Measurements from ENCODE around the gene FIGNL2.

Gene FIGNL2

GRCh38 chr12:51844854-51845253, 3.7 kb downstream of the FIGNL2 start:
- no peak overlapping the region for H2AFZ ChIP-seq (ENCODE audit: low read length, unreplicated experiment)
- H3K4me1 ChIP-seq (ENCODE audit: control insufficient read depth, insufficient read depth, low read length, unreplicated experiment) = peaks cover 5% of the 10 kb centered on the region
- no peak overlapping the region for H3K27ac ChIP-seq (ENCODE audit: low read depth, low read length)
- peaks cover 83% of the 10 kb centered on the region for H3K27me3 ChIP-seq (ENCODE audit: insufficient read depth, low read length)
- H3K36me3 ChIP-seq (ENCODE audit: insufficient read depth, low read length) = no peaks in the 10 kb centered on the region
- H3K79me2 ChIP-seq (ENCODE audit: control insufficient read depth, insufficient read depth, low read length, unreplicated experiment) = no peaks in the 10 kb centered on the region
- no peak overlapping the region for H3K4me3 ChIP-seq (ENCODE audit: low read depth, low read length)

DNA sequence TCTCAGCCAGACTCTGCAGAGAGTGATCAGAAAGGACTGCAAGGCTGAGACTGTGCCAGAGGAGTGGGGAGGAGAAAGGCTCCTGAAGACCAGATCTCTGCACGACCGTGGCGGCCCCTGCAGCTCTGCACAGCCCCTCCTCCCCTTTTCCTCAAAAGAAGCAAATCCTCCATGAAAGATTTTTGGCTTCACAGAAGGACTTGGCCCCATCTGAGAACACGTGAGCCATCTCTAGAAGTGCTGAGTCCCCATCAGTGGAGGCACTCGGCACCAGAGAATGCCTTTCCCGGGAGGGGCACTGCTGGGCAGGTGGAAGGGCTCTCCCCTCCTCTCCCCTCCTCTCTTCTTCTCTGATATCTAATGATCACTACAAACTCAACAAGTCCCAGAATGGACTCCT, 6.8 kb downstream of the FIGNL2 start:
- Histone ChIP-seq H2AFZ (ENCODE audit: low read length, unreplicated experiment) (no peak overlapping the region), H3K27ac (ENCODE audit: low read depth, low read length) (no peak overlapping the region), H3K79me2 (ENCODE audit: control insufficient read depth, insufficient read depth, low read length, unreplicated experiment) (no peaks in the 10 kb centered on the region), H3K4me3 (ENCODE audit: low read depth, low read length) (no peak overlapping the region), H3K4me1 (ENCODE audit: control insufficient read depth, insufficient read depth, low read length, unreplicated experiment) (no peaks in the 10 kb centered on the region), H3K36me3 (ENCODE audit: insufficient read depth, low read length) (no peaks in the 10 kb centered on the region), H3K27me3 (ENCODE audit: insufficient read depth, low read length) (peaks cover 85% of the 10 kb centered on the region)

- Histone ChIP-seq H3K27ac (ENCODE audit: low read depth, low read length) (no peak overlapping the region), H3K36me3 (ENCODE audit: insufficient read depth, low read length) (no peaks in the 10 kb centered on the region), H3K4me1 (ENCODE audit: control insufficient read depth, insufficient read depth, low read length, unreplicated experiment) (no peaks in the 10 kb centered on the region), H2AFZ (ENCODE audit: low read length, unreplicated experiment) (no peak overlapping the region), H3K27me3 (ENCODE audit: insufficient read depth, low read length) (peaks cover 77% of the 10 kb centered on the region), H3K4me3 (ENCODE audit: low read depth, low read length) (no peak overlapping the region), H3K79me2 (ENCODE audit: control insufficient read depth, insufficient read depth, low read length, unreplicated experiment) (no peaks in the 10 kb centered on the region)
These were observed 7.6 kb downstream of the FIGNL2 start for GRCh38 chr12:51840966-51841365.

GRCh38 chr12:51839310-51839947, 9.1 kb downstream of the FIGNL2 start:
- Histone ChIP-seq H3K27ac (ENCODE audit: low read depth, low read length) (no peak overlapping the region), H3K36me3 (ENCODE audit: insufficient read depth, low read length) (no peaks in the 10 kb centered on the region), H3K27me3 (ENCODE audit: insufficient read depth, low read length) (peaks cover 71% of the 10 kb centered on the region), H3K79me2 (ENCODE audit: control insufficient read depth, insufficient read depth, low read length, unreplicated experiment) (no peaks in the 10 kb centered on the region), H3K4me1 (ENCODE audit: control insufficient read depth, insufficient read depth, low read length, unreplicated experiment) (no peaks in the 10 kb centered on the region), H2AFZ (ENCODE audit: low read length, unreplicated experiment) (no peak overlapping the region), H3K4me3 (ENCODE audit: low read depth, low read length) (no peak overlapping the region)

GRCh38 chr12:51838762-51839161, 9.8 kb downstream of the FIGNL2 start:
- no peaks in the 10 kb centered on the region for H3K4me1 ChIP-seq (ENCODE audit: control insufficient read depth, insufficient read depth, low read length, unreplicated experiment)
- no peak overlapping the region for H3K4me3 ChIP-seq (ENCODE audit: low read depth, low read length)
- H3K27me3 ChIP-seq (ENCODE audit: insufficient read depth, low read length) = peaks cover 71% of the 10 kb centered on the region
- H3K36me3 ChIP-seq (ENCODE audit: insufficient read depth, low read length) = no peaks in the 10 kb centered on the region
- H3K79me2 ChIP-seq (ENCODE audit: control insufficient read depth, insufficient read depth, low read length, unreplicated experiment) = no peaks in the 10 kb centered on the region
- no peak overlapping the region for H2AFZ ChIP-seq (ENCODE audit: low read length, unreplicated experiment)
- no peak overlapping the region for H3K27ac ChIP-seq (ENCODE audit: low read depth, low read length)

GRCh38 chr12:51838036-51838435, 10.5 kb downstream of the FIGNL2 start:
- Histone ChIP-seq H3K27me3 (ENCODE audit: insufficient read depth, low read length) (peaks cover 74% of the 10 kb centered on the region), H3K79me2 (ENCODE audit: control insufficient read depth, insufficient read depth, low read length, unreplicated experiment) (no peaks in the 10 kb centered on the region), H3K27ac (ENCODE audit: low read depth, low read length) (no peak overlapping the region), H2AFZ (ENCODE audit: low read length, unreplicated experiment) (no peak overlapping the region), H3K4me3 (ENCODE audit: low read depth, low read length) (no peak overlapping the region), H3K4me1 (ENCODE audit: control insufficient read depth, insufficient read depth, low read length, unreplicated experiment) (no peaks in the 10 kb centered on the region), H3K36me3 (ENCODE audit: insufficient read depth, low read length) (no peaks in the 10 kb centered on the region)

GRCh38 chr12:51837286-51837685, 11.2 kb downstream of the FIGNL2 start:
- H3K4me3 ChIP-seq (ENCODE audit: low read depth, low read length) = no peak overlapping the region
- no peaks in the 10 kb centered on the region for H3K79me2 ChIP-seq (ENCODE audit: control insufficient read depth, insufficient read depth, low read length, unreplicated experiment)
- H2AFZ ChIP-seq (ENCODE audit: low read length, unreplicated experiment) = no peak overlapping the region
- H3K4me1 ChIP-seq (ENCODE audit: control insufficient read depth, insufficient read depth, low read length, unreplicated experiment) = no peaks in the 10 kb centered on the region
- no peaks in the 10 kb centered on the region for H3K36me3 ChIP-seq (ENCODE audit: insufficient read depth, low read length)
- no peak overlapping the region for H3K27ac ChIP-seq (ENCODE audit: low read depth, low read length)
- H3K27me3 ChIP-seq (ENCODE audit: insufficient read depth, low read length) = peaks cover 74% of the 10 kb centered on the region

DNA sequence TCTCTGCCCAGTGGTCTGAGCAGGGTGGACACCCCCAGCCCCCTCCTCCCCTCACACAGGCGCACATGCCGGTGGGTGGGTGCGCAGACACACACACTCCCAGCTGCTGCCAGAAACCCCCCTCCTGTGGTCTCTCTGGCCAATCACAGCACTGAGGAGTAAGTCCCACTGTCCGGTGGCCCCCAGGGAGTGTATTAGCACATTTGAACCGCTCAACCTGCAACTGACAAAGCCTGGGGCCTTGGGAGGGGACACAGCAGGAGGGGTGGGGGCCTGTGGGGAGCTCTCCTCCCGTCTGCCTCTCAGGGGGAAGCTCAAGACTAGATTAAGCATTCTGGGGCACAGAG, 11.7 kb downstream of the FIGNL2 start:
- Histone ChIP-seq H3K36me3 (ENCODE audit: insufficient read depth, low read length) (no peaks in the 10 kb centered on the region), H3K4me1 (ENCODE audit: control insufficient read depth, insufficient read depth, low read length, unreplicated experiment) (no peaks in the 10 kb centered on the region), H3K4me3 (ENCODE audit: low read depth, low read length) (no peak overlapping the region), H3K27me3 (ENCODE audit: insufficient read depth, low read length) (peaks cover 71% of the 10 kb centered on the region), H3K79me2 (ENCODE audit: control insufficient read depth, insufficient read depth, low read length, unreplicated experiment) (no peaks in the 10 kb centered on the region), H2AFZ (ENCODE audit: low read length, unreplicated experiment) (no peak overlapping the region), H3K27ac (ENCODE audit: low read depth, low read length) (no peak overlapping the region)

GRCh38 chr12:51836041-51836826, 12.3 kb downstream of the FIGNL2 start:
- H3K36me3 ChIP-seq (ENCODE audit: insufficient read depth, low read length) = no peaks in the 10 kb centered on the region
- no peak overlapping the region for H2AFZ ChIP-seq (ENCODE audit: low read length, unreplicated experiment)
- H3K4me3 ChIP-seq (ENCODE audit: low read depth, low read length) = no peak overlapping the region
- peaks cover 70% of the 10 kb centered on the region for H3K27me3 ChIP-seq (ENCODE audit: insufficient read depth, low read length)
- H3K4me1 ChIP-seq (ENCODE audit: control insufficient read depth, insufficient read depth, low read length, unreplicated experiment) = no peaks in the 10 kb centered on the region
- no peaks in the 10 kb centered on the region for H3K79me2 ChIP-seq (ENCODE audit: control insufficient read depth, insufficient read depth, low read length, unreplicated experiment)
- H3K27ac ChIP-seq (ENCODE audit: low read depth, low read length) = no peak overlapping the region

DNA sequence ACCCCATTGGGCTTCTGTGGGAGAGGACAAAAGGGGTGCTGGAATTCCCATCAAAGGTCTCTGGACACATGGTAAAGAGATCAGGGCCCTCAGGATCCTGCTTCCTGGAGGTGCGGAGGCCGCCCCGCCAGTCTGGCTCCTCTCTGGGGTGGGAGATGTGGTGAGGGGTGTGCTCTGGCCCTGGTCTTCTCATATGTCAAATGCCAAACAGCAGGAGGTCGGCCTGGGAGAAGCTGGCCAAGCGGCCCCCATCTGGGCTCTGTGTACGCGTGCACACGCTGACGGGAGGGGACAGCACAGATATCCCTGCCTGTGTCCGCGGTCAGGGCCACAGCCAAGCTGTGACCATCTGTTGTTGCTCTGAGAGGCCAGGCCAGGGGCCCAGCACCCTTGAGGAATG, 14.1 kb downstream of the FIGNL2 start:
- no peak overlapping the region for H3K4me3 ChIP-seq (ENCODE audit: low read depth, low read length)
- H2AFZ ChIP-seq (ENCODE audit: low read length, unreplicated experiment) = no peak overlapping the region
- H3K27me3 ChIP-seq (ENCODE audit: insufficient read depth, low read length) = peaks cover 59% of the 10 kb centered on the region
- H3K4me1 ChIP-seq (ENCODE audit: control insufficient read depth, insufficient read depth, low read length, unreplicated experiment) = no peaks in the 10 kb centered on the region
- H3K36me3 ChIP-seq (ENCODE audit: insufficient read depth, low read length) = no peaks in the 10 kb centered on the region
- H3K79me2 ChIP-seq (ENCODE audit: control insufficient read depth, insufficient read depth, low read length, unreplicated experiment) = no peaks in the 10 kb centered on the region
- H3K27ac ChIP-seq (ENCODE audit: low read depth, low read length) = no peak overlapping the region
